Endometrium (tissue), 2 donors: ENCODE measurements around the gene SLC25A39.
"Not testable (repeated sequence)": the region's sequence is repeated elsewhere in the genome, so short reads cannot be mapped to it uniquely, and the experiment has no call there.

Experiments used
- FAIRE-seq: peaks from 2 replicates; lab custom pipeline; 2012; peaks lifted over from hg19 to GRCh38; lab: Jason Lieb, UNC
- donor health status: control.
- donor health status: control.

Gene SLC25A39

GRCh38 chr17:44354582-44355561 is 30.2 kb upstream of the SLC25A39 start:
- FAIRE-seq, result no peak

- FAIRE-seq, result no peak
Measured at GRCh38 chr17:44353672-44354331, 29.2 kb upstream of the SLC25A39 start.

GRCh38 chr17:44352828-44353671 is 28.4 kb upstream of the SLC25A39 start:
- no peak for FAIRE-seq

- no peak for FAIRE-seq
Measured at GRCh38 chr17:44351961-44352827, 27.6 kb upstream of the SLC25A39 start.

GRCh38 chr17:44351464-44351863 is 26.8 kb upstream of the SLC25A39 start:
- FAIRE-seq, result no peak

- no peak for FAIRE-seq
Measured at GRCh38 chr17:44350733-44351226, 26.2 kb upstream of the SLC25A39 start.

- FAIRE-seq, result no peak
Measured at GRCh38 chr17:44349553-44350070, 25.0 kb upstream of the SLC25A39 start.

GRCh38 chr17:44348988-44349364 is 24.4 kb upstream of the SLC25A39 start:
- no peak for FAIRE-seq

GRCh38 chr17:44348234-44348987 is 23.8 kb upstream of the SLC25A39 start:
- no peak for FAIRE-seq

GRCh38 chr17:44347206-44348055 is 22.8 kb upstream of the SLC25A39 start:
- FAIRE-seq, result not testable (repeated sequence)

GRCh38 chr17:44346064-44346844 is 21.6 kb upstream of the SLC25A39 start:
- FAIRE-seq, result no peak

GRCh38 chr17:44345454-44346026 is 20.9 kb upstream of the SLC25A39 start:
- no peak for FAIRE-seq

GRCh38 chr17:44344939-44345453 is 20.4 kb upstream of the SLC25A39 start, which contains the start of gene GRN:
Gene GRN (plus strand): TSS chr17:44345302. CDS start chr17:44349165, 3,863 bp downstream.
- peak; percentile 97 for FAIRE-seq

- FAIRE-seq, result no peak
Measured at GRCh38 chr17:44343510-44344209, 19.0 kb upstream of the SLC25A39 start.

GRCh38 chr17:44340553-44340952 is 15.9 kb upstream of the SLC25A39 start:
- FAIRE-seq, result not testable (repeated sequence)

- no peak for FAIRE-seq
Measured at GRCh38 chr17:44338702-44339101, 14.1 kb upstream of the SLC25A39 start.

- FAIRE-seq, result no peak
Measured at GRCh38 chr17:44335968-44336367, 11.3 kb upstream of the SLC25A39 start.
